ENCODE measurements around the gene LEF1. TPM values are rescaled to one million over a fixed set of nuclear protein-coding genes. Genes with fewer than 3 reads are reported as not detected.

Gene LEF1
- total RNA-seq, 1 donor from 2014 or later, result 0.41 TPM

- Histone ChIP-seq H3K36me3 (no peaks in the 10 kb centered on the region), H3K4me1 (peaks cover 4% of the 10 kb centered on the region), H3K27ac (replicated peaks) (no peak overlapping the region), H3K4me3 (no peak overlapping the region), H3K9me3 (replicated peaks) (no peaks in the 10 kb centered on the region), H3K27me3 (ENCODE audit: low read depth) (no peaks in the 10 kb centered on the region)
- intact Hi-C loops (cut with micrococcal nuclease), result no loop called here
- TF ChIP-seq, protein P1, sequence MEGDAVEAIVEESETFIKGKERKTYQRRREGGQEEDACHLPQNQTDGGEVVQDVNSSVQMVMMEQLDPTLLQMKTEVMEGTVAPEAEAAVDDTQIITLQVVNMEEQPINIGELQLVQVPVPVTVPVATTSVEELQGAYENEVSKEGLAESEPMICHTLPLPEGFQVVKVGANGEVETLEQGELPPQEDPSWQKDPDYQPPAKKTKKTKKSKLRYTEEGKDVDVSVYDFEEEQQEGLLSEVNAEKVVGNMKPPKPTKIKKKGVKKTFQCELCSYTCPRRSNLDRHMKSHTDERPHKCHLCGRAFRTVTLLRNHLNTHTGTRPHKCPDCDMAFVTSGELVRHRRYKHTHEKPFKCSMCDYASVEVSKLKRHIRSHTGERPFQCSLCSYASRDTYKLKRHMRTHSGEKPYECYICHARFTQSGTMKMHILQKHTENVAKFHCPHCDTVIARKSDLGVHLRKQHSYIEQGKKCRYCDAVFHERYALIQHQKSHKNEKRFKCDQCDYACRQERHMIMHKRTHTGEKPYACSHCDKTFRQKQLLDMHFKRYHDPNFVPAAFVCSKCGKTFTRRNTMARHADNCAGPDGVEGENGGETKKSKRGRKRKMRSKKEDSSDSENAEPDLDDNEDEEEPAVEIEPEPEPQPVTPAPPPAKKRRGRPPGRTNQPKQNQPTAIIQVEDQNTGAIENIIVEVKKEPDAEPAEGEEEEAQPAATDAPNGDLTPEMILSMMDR (IDR thresholded peaks at IDR 0.05; ENCODE audit: borderline replicate concordance), result no peak
- DNase-seq, result no peak
Observed at GRCh38 chr4:108143515-108143914, 25.2 kb downstream of the LEF1 start.

- H3K9me3 ChIP-seq (replicated peaks), result no peaks in the 10 kb centered on the region
- intact Hi-C loops (cut with micrococcal nuclease), result no loop called here
Observed at GRCh38 chr4:108142870-108143269, 25.9 kb downstream of the LEF1 start.

GRCh38 chr4:108141213-108141950, 27.4 kb downstream of the LEF1 start:
- Histone ChIP-seq H3K27ac (replicated peaks) (no peak overlapping the region), H3K27me3 (ENCODE audit: low read depth) (no peaks in the 10 kb centered on the region), H3K4me1 (peaks cover 4% of the 10 kb centered on the region), H3K4me3 (no peak overlapping the region), H3K36me3 (no peaks in the 10 kb centered on the region), H3K9me3 (replicated peaks) (no peaks in the 10 kb centered on the region)
- TF ChIP-seq, protein P1 (IDR thresholded peaks at IDR 0.05; ENCODE audit: borderline replicate concordance), result no peak
- no peak for DNase-seq
- intact Hi-C loops (cut with micrococcal nuclease), result no loop called here

More at GRCh38 chr4:108142870-108143269, 25.9 kb downstream of the LEF1 start:
- TF ChIP-seq, protein P1 (IDR thresholded peaks at IDR 0.05; ENCODE audit: borderline replicate concordance), result no peak
- DNase-seq, result no peak
- H3K36me3 ChIP-seq, result no peaks in the 10 kb centered on the region
- H3K4me3 ChIP-seq, result no peak overlapping the region
- H3K27me3 ChIP-seq (ENCODE audit: low read depth), result no peaks in the 10 kb centered on the region
- no peak overlapping the region for H3K27ac ChIP-seq (replicated peaks)
- peaks cover 4% of the 10 kb centered on the region for H3K4me1 ChIP-seq

- H3K27me3 ChIP-seq (ENCODE audit: low read depth), result no peaks in the 10 kb centered on the region
- H3K4me3 ChIP-seq, result no peak overlapping the region
- H3K27ac ChIP-seq (replicated peaks), result no peak overlapping the region
- TF ChIP-seq, protein P1 (IDR thresholded peaks at IDR 0.05; ENCODE audit: borderline replicate concordance), result no peak
- peaks cover 4% of the 10 kb centered on the region for H3K4me1 ChIP-seq
- no peaks in the 10 kb centered on the region for H3K9me3 ChIP-seq (replicated peaks)
- intact Hi-C loops (cut with micrococcal nuclease), result no loop called here
- H3K36me3 ChIP-seq, result no peaks in the 10 kb centered on the region
- no peak for DNase-seq
Observed at GRCh38 chr4:108140328-108140727, 28.4 kb downstream of the LEF1 start.

GRCh38 chr4:108139089-108139488, 29.6 kb downstream of the LEF1 start:
- intact Hi-C loops (cut with micrococcal nuclease), result no loop called here

More at GRCh38 chr4:108139089-108139488, 29.6 kb downstream of the LEF1 start:
- H3K27ac ChIP-seq (replicated peaks), result no peak overlapping the region
- H3K36me3 ChIP-seq, result no peaks in the 10 kb centered on the region
- H3K4me1 ChIP-seq, result peaks cover 4% of the 10 kb centered on the region
- TF ChIP-seq, protein P1 (IDR thresholded peaks at IDR 0.05; ENCODE audit: borderline replicate concordance), result no peak
- no peak overlapping the region for H3K4me3 ChIP-seq
- H3K9me3 ChIP-seq (replicated peaks), result no peaks in the 10 kb centered on the region
- no peak for DNase-seq
- peaks cover 7% of the 10 kb centered on the region for H3K27me3 ChIP-seq (ENCODE audit: low read depth)
